HG03045 (cell line): Measurements from ENCODE around the gene WDR33.

Experiments
- ATAC-seq: cut with Tn5 transposase; IDR thresholded peaks from one replicate; pipeline ENCODE4 v1.9.1; 2021; ENCODE audit warnings: mild to moderate bottlenecking, moderate library complexity; ENCODE audit not compliant: unreplicated experiment

WDR33 gene

GRCh38 chr2:127722807-127723206 is 88.2 kb downstream of the WDR33 start:
- no peak for ATAC-seq

DNA sequence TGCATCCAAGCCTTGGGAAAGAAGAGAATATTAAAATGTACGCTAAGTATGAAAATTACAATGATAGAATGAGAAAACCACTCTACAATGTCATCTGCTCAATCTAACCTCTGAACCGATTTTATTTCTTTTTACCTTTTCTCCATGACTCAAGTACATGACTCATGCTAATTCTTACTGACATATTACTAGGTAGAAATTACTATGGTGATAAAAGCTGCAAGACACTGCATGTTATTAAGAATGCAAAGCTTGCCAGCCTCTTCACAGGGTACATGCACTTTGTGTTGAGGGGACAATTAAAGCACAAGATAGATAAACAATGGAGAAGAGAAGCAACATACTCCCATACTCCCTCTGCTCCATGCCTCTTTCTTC is 89.0 kb downstream of the WDR33 start:
- ATAC-seq: no peak

- no peak for ATAC-seq
Observed at GRCh38 chr2:127721311-127721977, 89.5 kb downstream of the WDR33 start.

GRCh38 chr2:127719301-127720218 is 91.4 kb downstream of the WDR33 start:
- no peak for ATAC-seq

- ATAC-seq: no peak
Observed at GRCh38 chr2:127718271-127718670, 92.7 kb downstream of the WDR33 start.

DNA sequence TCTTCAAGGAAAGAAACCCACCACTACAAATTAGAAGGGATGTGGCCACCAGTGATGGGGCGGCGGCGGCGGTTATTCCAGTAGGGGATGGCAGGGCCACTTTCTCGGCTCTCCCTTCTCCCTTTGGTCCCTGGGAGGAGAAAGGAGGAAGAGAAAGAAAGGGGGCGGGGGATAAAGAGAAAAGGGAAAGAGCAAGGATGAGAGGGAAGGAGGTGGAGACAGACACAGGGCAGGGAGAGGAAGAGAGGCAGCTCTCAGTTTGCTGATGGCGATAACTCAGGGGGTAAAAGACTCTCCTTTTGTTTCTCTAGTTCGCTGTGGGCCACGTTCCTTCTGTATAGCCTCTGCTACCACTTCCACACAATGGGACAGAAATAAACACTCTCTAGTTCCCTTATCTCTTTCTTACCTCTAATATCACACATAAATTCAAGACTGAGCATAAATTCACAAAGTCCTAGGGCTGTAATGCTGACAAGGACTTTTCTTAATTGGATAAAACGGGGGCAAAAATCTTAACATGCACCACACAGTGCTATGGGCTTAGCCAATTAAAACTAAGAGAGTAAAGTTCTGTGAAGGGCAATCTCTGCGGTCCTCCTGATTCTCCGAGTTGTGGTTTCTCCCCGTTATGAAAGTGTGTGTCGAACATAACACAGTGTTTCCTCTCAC is 95.1 kb downstream of the WDR33 start:
- ATAC-seq: no peak

DNA sequence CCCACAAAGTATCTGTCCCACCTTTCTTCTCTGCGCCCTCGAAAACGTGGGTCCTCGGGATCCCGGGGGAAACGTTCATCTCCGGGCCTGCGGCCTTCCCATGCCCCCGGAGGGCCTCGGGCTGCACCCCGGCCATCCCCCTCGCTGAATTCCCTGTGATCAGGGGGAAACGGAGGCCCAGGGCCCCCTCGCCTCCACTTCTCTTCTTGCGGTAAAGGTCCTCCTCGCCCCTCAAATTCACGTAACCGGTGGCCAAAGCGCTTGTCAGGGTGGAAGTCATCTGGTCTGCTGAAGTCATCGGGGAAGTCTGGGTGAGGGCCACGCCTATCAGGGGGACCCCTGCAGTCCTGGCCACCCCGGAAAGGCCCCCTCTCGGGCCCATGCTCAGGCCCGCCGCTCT is 97.4 kb downstream of the WDR33 start:
- no peak for ATAC-seq

DNA sequence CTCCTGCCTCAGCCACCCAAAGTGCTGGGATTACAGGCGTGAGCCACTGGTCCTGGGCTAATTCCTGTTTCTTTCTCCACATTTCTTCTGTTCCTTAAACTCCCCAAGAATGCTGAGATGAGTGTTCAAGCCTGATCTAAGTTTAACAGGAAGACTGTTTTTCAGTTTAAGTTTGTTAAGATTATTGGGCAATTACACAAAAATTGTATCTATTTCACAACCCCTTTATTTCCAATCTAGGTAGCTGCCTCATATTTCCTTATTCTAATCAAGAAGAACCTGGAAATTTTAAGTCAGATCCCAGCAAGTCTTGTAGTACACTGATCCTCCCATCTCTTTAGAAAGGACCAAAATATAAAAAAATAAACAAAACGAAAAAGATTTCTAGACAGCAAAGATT is 98.0 kb downstream of the WDR33 start:
- no peak for ATAC-seq

DNA sequence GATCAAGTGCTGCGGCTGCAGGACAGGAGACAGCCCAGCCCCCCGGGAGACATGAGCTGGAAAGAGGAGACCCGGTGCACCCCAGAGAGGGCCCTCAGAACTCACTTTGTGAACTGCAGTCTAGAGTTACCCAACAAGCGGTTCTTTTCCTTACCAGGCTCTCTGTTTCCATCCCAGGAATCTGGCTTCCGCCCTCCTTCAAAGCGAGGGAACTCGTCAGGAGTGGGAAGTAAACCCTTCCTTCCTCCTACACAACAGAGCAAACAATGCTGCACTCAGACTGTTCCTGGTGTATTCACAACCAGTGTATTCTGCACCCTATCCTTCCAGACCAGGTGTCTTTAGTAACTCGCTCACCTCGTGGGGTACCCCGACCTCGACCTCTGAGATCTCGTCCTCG is 101.6 kb downstream of the WDR33 start:
- no peak for ATAC-seq

GRCh38 chr2:127707890-127708648 is 102.9 kb downstream of the WDR33 start:
- no peak for ATAC-seq

- no peak for ATAC-seq
Observed at GRCh38 chr2:127706215-127706990, 104.6 kb downstream of the WDR33 start.

- ATAC-seq: no peak
Observed at GRCh38 chr2:127705391-127706065, 105.4 kb downstream of the WDR33 start.

- ATAC-seq: no peak
Observed at GRCh38 chr2:127704641-127705390, 106.2 kb downstream of the WDR33 start.

DNA sequence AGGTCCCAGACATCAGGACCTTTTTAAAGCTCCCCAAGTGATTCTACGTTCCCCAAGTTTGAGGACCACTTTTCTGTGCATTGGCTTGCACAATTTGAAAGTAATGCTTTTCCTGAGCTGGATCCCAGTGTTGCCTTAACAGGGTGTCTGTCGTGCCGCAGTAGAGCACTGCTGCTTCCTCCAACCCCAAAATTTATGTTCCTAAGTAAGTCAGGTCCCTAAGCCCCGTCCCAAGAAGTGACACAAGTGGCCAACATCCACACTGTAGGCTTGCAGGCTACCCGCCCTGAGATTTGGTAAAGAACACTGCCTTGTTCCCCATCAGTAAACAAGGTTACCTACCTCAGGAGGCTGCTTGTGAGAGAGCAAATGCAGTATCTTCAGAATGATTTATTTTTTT is 107.7 kb downstream of the WDR33 start:
- ATAC-seq: no peak

DNA sequence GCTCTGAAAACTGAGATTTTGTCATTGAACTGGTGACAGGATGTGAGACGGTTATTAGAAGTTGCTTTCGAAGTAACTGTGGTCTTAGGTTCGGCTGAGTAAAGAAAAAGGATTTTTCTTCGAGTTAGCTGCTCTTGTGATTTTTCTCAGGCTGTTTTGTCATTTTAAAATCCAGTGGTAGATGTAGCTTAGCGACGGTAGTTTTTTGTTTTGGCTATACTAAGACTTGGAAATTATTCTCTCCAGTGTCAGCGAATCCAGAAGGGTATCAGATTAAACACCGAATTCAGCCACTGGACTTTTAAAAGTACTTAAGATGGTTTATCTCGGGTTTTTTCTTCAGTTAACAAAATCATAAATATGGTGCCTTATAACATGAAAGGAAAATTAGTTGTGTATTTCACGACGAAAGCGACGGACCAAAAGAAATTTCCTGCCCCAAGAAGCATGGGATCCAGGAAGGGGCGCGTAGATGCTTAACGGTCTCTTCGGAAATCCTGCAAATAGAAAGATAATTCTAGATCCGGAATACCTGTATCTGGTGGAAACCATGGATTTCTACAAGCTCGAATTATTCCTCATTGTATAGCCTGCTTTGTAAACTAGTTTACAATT is 108.5 kb downstream of the WDR33 start:
- no peak for ATAC-seq

DNA sequence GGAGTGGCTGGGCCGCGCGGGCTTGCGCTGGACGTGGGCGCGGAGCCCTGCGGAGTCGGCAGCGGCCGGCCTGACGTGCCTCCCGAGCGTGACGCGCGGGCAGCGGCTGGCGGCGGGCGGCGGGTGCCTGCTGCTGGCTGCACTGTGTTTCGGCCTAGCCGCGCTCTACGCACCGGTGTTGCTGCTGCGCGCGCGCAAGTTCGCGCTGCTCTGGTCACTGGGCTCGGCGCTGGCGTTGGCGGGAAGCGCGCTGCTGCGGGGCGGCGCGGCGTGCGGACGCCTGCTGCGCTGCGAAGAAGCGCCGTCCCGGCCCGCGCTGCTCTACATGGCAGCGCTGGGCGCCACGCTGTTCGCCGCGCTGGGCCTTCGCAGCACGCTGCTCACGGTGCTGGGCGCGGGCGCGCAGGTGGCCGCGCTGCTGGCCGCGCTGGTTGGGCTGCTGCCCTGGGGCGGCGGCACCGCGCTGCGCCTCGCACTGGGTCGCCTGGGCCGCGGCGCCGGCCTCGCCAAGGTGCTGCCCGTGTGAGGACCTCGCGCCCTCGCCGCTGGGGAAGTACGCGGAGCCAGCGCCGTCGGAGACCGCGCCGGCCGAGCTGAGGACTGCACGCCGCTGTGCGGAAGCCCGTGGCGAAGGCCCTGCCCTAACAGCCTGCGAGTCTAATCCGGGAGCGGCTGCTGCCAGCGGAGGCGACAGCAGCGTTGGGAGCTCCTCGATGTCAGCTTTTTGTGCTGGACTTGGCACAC is 109.1 kb downstream of the WDR33 start:
- peak; percentile 51 for ATAC-seq

DNA sequence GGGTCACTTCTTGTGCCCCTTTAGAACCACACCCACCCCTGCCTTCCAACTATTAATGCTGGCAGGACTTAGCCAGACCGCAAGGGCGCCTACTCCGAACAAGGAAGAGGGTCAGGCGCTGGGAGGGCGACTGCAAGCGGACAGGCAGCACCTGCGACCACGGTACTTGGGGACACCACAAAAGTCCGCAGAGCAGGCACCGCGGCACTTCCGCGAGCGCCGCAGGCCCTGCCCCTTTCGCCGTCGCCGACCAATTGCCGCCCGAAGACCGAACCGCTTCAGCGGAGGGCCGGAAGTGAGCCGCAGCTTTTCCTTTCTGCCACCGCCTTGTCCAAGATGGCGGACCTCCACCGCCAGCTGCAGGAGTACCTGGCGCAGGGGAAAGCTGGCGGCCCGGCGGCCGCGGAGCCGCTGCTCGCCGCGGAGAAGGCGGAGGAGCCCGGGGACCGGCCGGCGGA is 109.7 kb downstream of the WDR33 start, which contains the start of gene SFT2D3:
Gene SFT2D3 (plus strand): TSS at position 305 of the 458 bp plus-strand sequence. CDS start 32 bp downstream, at position 337.
- ATAC-seq: peak; percentile 79
